ENCODE measurements around the gene ATG4A.

The ATG4A gene
- 16.8 to 26.5 (median 23.3) reads per million in 9 experiments for total RNA-seq

- ATAC-seq (replicated peaks) (peak; percentile 94), DNase-seq (peak; percentile 82 to 83 (median 83))
- H3K9me3 Mint-ChIP-seq: no peaks in the 10 kb centered on the region
- H3K4me1 Mint-ChIP-seq (ENCODE audit: low read depth in 2 of 2): peaks cover 2 to 4% of the 10 kb centered on the region in 2 donors
- no peak within 1 kb of the TSS for H3K4me3 Mint-ChIP-seq
- no peak within 1 kb of the TSS for H3K27ac Mint-ChIP-seq
- peaks cover 1% of the 10 kb centered on the region for H3K36me3 Mint-ChIP-seq (ENCODE audit: insufficient read depth)
- no peaks in the 10 kb centered on the region for H3K27me3 Mint-ChIP-seq
Observed at GRCh38 chrX:108091264-108091877, at the start of gene ATG4A, which contains the start of gene PSMD10. TSS of gene ATG4A (plus strand) at chrX:108091778. CDS start at chrX:108091827, 49 bp downstream. TSS of gene PSMD10 (minus strand) at chrX:108091542. CDS start at chrX:108091520, 22 bp downstream.

- Mint-ChIP-seq H3K36me3 (ENCODE audit: insufficient read depth) (peaks cover 2% of the 10 kb centered on the region), H3K27me3 (no peaks in the 10 kb centered on the region)
Observed at GRCh38 chrX:108044554-108045256, 46.9 kb upstream of the ATG4A start, which contains the start of gene VSIG1. TSS of gene VSIG1 (plus strand) at chrX:108045065. CDS start at chrX:108045131, 66 bp downstream.

GRCh38 chrX:108049649-108050048 is 41.9 kb upstream of the ATG4A start:
- peaks cover 8% of the 10 kb centered on the region for H3K36me3 Mint-ChIP-seq (ENCODE audit: insufficient read depth)

More at GRCh38 chrX:108044554-108045256, 46.9 kb upstream of the ATG4A start, which contains the start of gene VSIG1:
- Mint-ChIP-seq H3K27ac (no peak within 1 kb of the TSS), H3K9me3 (no peaks in the 10 kb centered on the region), H3K4me3 (no peak within 1 kb of the TSS), H3K4me1 (ENCODE audit: low read depth in 2 of 2) (no peaks in the 10 kb centered on the region)
- no peak for DNase-seq
- no peak for ATAC-seq (replicated peaks)

GRCh38 chrX:108053218-108053617 is 38.4 kb upstream of the ATG4A start:
- no peaks in the 10 kb centered on the region for H3K4me1 Mint-ChIP-seq (ENCODE audit: low read depth in 2 of 2)
- H3K9me3 Mint-ChIP-seq: no peaks in the 10 kb centered on the region
- H3K27me3 Mint-ChIP-seq: no peaks in the 10 kb centered on the region
- no peak overlapping the region for H3K4me3 Mint-ChIP-seq
- H3K36me3 Mint-ChIP-seq (ENCODE audit: insufficient read depth): peaks cover 5% of the 10 kb centered on the region
- DNase-seq (no peak), ATAC-seq (replicated peaks) (no peak)
- H3K27ac Mint-ChIP-seq: no peak overlapping the region

More at GRCh38 chrX:108049649-108050048, 41.9 kb upstream of the ATG4A start:
- no peak overlapping the region for H3K4me3 Mint-ChIP-seq
- H3K27me3 Mint-ChIP-seq: no peaks in the 10 kb centered on the region
- no peak overlapping the region for H3K27ac Mint-ChIP-seq
- no peaks in the 10 kb centered on the region for H3K4me1 Mint-ChIP-seq (ENCODE audit: low read depth in 2 of 2)
- no peaks in the 10 kb centered on the region for H3K9me3 Mint-ChIP-seq
- DNase-seq (no peak), ATAC-seq (replicated peaks) (no peak)

GRCh38 chrX:108055546-108055945 is 36.0 kb upstream of the ATG4A start:
- H3K9me3 Mint-ChIP-seq: no peaks in the 10 kb centered on the region
- H3K4me3 Mint-ChIP-seq: no peak overlapping the region
- no peak overlapping the region for H3K27ac Mint-ChIP-seq
- no peaks in the 10 kb centered on the region for H3K4me1 Mint-ChIP-seq (ENCODE audit: low read depth in 2 of 2)
- no peaks in the 10 kb centered on the region for H3K27me3 Mint-ChIP-seq
- H3K36me3 Mint-ChIP-seq (ENCODE audit: insufficient read depth): peaks cover 11% of the 10 kb centered on the region
- ATAC-seq (replicated peaks) (no peak), DNase-seq (no peak)

- Mint-ChIP-seq H3K36me3 (ENCODE audit: insufficient read depth) (peaks cover 10% of the 10 kb centered on the region), H3K4me3 (no peak overlapping the region), H3K27me3 (no peaks in the 10 kb centered on the region), H3K4me1 (ENCODE audit: low read depth in 2 of 2) (no peaks in the 10 kb centered on the region), H3K27ac (no peak overlapping the region), H3K9me3 (no peaks in the 10 kb centered on the region)
- DNase-seq (no peak), ATAC-seq (replicated peaks) (no peak)
Observed at GRCh38 chrX:108059801-108060200, 31.8 kb upstream of the ATG4A start.

GRCh38 chrX:108064001-108064400 is 27.6 kb upstream of the ATG4A start:
- no peaks in the 10 kb centered on the region for H3K4me1 Mint-ChIP-seq (ENCODE audit: low read depth in 2 of 2)
- ATAC-seq (replicated peaks) (no peak), DNase-seq (no peak)
- H3K27me3 Mint-ChIP-seq: no peaks in the 10 kb centered on the region
- peak overlapping the region in 1 of 2 donors; percentile 17 for H3K27ac Mint-ChIP-seq
- peaks cover 11% of the 10 kb centered on the region for H3K36me3 Mint-ChIP-seq (ENCODE audit: insufficient read depth)
- no peaks in the 10 kb centered on the region for H3K9me3 Mint-ChIP-seq
- H3K4me3 Mint-ChIP-seq: no peak overlapping the region

GRCh38 chrX:108064613-108065012 is 27.0 kb upstream of the ATG4A start:
- H3K4me1 Mint-ChIP-seq (ENCODE audit: low read depth in 2 of 2): no peaks in the 10 kb centered on the region
- no peak overlapping the region for H3K4me3 Mint-ChIP-seq
- peaks cover 0 to 3% of the 10 kb centered on the region in 2 donors for H3K27me3 Mint-ChIP-seq
- peaks cover 8% of the 10 kb centered on the region for H3K36me3 Mint-ChIP-seq (ENCODE audit: insufficient read depth)
- H3K9me3 Mint-ChIP-seq: no peaks in the 10 kb centered on the region
- no peak for ATAC-seq (replicated peaks)
- no peak for DNase-seq
- H3K27ac Mint-ChIP-seq: no peak overlapping the region

GRCh38 chrX:108068121-108068520 is 23.5 kb upstream of the ATG4A start:
- peaks cover 8% of the 10 kb centered on the region for H3K36me3 Mint-ChIP-seq (ENCODE audit: insufficient read depth)
- H3K4me3 Mint-ChIP-seq: no peak overlapping the region
- peak overlapping the region in 1 of 2 donors; percentile 44 for H3K27ac Mint-ChIP-seq
- peaks cover 0 to 5% of the 10 kb centered on the region in 2 donors for H3K27me3 Mint-ChIP-seq
- no peaks in the 10 kb centered on the region for H3K9me3 Mint-ChIP-seq
- ATAC-seq (replicated peaks): no peak
- no peaks in the 10 kb centered on the region for H3K4me1 Mint-ChIP-seq (ENCODE audit: low read depth in 2 of 2)
- DNase-seq: no peak

- Mint-ChIP-seq H3K4me3 (no peak overlapping the region), H3K9me3 (no peaks in the 10 kb centered on the region), H3K36me3 (ENCODE audit: insufficient read depth) (peaks cover 9% of the 10 kb centered on the region), H3K27me3 (peaks cover 0 to 5% of the 10 kb centered on the region in 2 donors), H3K4me1 (ENCODE audit: low read depth in 2 of 2) (no peaks in the 10 kb centered on the region), H3K27ac (no peak overlapping the region)
- DNase-seq: no peak
- no peak for ATAC-seq (replicated peaks)
Observed at GRCh38 chrX:108070891-108071290, 20.7 kb upstream of the ATG4A start.

- DNase-seq (no peak), ATAC-seq (replicated peaks) (no peak)
- H3K4me1 Mint-ChIP-seq (ENCODE audit: low read depth in 2 of 2): no peaks in the 10 kb centered on the region
- no peaks in the 10 kb centered on the region for H3K9me3 Mint-ChIP-seq
- no peak overlapping the region for H3K4me3 Mint-ChIP-seq
- H3K36me3 Mint-ChIP-seq (ENCODE audit: insufficient read depth): peaks cover 9% of the 10 kb centered on the region
- H3K27me3 Mint-ChIP-seq: peaks cover 0 to 5% of the 10 kb centered on the region in 2 donors
- no peak overlapping the region for H3K27ac Mint-ChIP-seq
Observed at GRCh38 chrX:108071578-108071977, 20.0 kb upstream of the ATG4A start.

GRCh38 chrX:108072746-108073145 is 18.8 kb upstream of the ATG4A start:
- no peak overlapping the region for H3K27ac Mint-ChIP-seq

GRCh38 chrX:108081110-108081509 is 10.5 kb upstream of the ATG4A start:
- ATAC-seq (replicated peaks) (no peak), DNase-seq (no peak)
- Mint-ChIP-seq H3K9me3 (no peaks in the 10 kb centered on the region), H3K27me3 (no peaks in the 10 kb centered on the region), H3K36me3 (ENCODE audit: insufficient read depth) (peaks cover 8% of the 10 kb centered on the region), H3K4me3 (no peak overlapping the region), H3K4me1 (ENCODE audit: low read depth in 2 of 2) (no peaks in the 10 kb centered on the region), H3K27ac (no peak overlapping the region)

More at GRCh38 chrX:108072746-108073145, 18.8 kb upstream of the ATG4A start:
- DNase-seq: no peak
- no peak overlapping the region for H3K4me3 Mint-ChIP-seq
- H3K4me1 Mint-ChIP-seq (ENCODE audit: low read depth in 2 of 2): no peaks in the 10 kb centered on the region
- ATAC-seq (replicated peaks): no peak
- H3K36me3 Mint-ChIP-seq (ENCODE audit: insufficient read depth): peaks cover 9% of the 10 kb centered on the region
- no peaks in the 10 kb centered on the region for H3K9me3 Mint-ChIP-seq
- peaks cover 0 to 5% of the 10 kb centered on the region in 2 donors for H3K27me3 Mint-ChIP-seq

GRCh38 chrX:108087792-108088191 is 3.8 kb upstream of the ATG4A start:
- H3K9me3 Mint-ChIP-seq: no peaks in the 10 kb centered on the region
- H3K4me1 Mint-ChIP-seq (ENCODE audit: low read depth in 2 of 2): no peaks in the 10 kb centered on the region
- H3K4me3 Mint-ChIP-seq: no peak overlapping the region
- peaks cover 12% of the 10 kb centered on the region for H3K36me3 Mint-ChIP-seq (ENCODE audit: insufficient read depth)
- DNase-seq (no peak), ATAC-seq (replicated peaks) (no peak)
- no peak overlapping the region for H3K27ac Mint-ChIP-seq
- H3K27me3 Mint-ChIP-seq: no peaks in the 10 kb centered on the region
